PC-3 (cell line): ENCODE data around the gene PEA15.

Experiments
- CTCF ChIP-seq: fragments of 300-600 bp; sonication (generic); conservative IDR thresholded peaks from 2 replicates; pipeline ENCODE4 v1.5.1; 2017; ENCODE audit warnings: antibody characterized with exemption, low read depth, mild to moderate bottlenecking, low read length
- EZH2 ChIP-seq: fragments of 300-600 bp; sonication (generic); IDR thresholded peaks from one replicate; pipeline ENCODE4 v1.6.1; 2017; ENCODE audit warnings: antibody characterized with exemption, mild to moderate bottlenecking, low read length; ENCODE audit not compliant: unreplicated experiment

GRCh38 chr1:160193091-160193819, 11.9 kb upstream of the PEA15 start:
- TF ChIP-seq EZH2 (no peak), CTCF (peak; percentile 98)
